Measurements from ENCODE around the gene CROCC2. TPM values are rescaled to one million over a fixed set of nuclear protein-coding genes. Genes with fewer than 3 reads are reported as not detected.
A peak's percentile ranks its signal among the peaks of the same experiment; 100 is the strongest.

Gene CROCC2
- total RNA-seq, 4 donors from 2014 or later, result 0.07 TPM; not detected in 3

DNA sequence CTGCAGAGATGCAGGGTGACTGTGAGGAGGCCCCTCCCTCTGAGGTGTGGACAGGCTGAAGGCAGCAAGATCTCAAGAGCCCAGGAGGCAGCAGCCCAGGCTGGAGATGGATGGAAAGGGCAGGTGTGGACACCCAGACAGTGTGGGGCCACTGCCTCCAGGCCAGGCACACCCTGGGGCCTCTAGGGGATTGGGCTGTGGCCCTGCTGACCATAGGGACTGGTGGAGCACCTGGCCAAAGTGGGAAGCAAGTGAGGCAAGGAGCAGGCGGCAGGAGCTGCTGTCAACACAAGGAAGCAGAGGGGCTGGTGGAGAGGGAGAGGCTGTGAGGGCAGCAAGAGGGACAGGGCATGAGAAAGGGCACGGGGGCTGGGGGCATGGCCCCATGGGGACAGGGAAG is 103.1 kb downstream of the CROCC2 start:
- H3K36me3 ChIP-seq, result peaks cover 0 to 7% of the 10 kb centered on the region in 2 donors
- H3K27ac ChIP-seq, result peak overlapping the region in 3 of 4 donors; percentile 40 to 62 (median 61)
- no peaks in the 10 kb centered on the region for H3K27me3 ChIP-seq
- TF ChIP-seq, protein P1, sequence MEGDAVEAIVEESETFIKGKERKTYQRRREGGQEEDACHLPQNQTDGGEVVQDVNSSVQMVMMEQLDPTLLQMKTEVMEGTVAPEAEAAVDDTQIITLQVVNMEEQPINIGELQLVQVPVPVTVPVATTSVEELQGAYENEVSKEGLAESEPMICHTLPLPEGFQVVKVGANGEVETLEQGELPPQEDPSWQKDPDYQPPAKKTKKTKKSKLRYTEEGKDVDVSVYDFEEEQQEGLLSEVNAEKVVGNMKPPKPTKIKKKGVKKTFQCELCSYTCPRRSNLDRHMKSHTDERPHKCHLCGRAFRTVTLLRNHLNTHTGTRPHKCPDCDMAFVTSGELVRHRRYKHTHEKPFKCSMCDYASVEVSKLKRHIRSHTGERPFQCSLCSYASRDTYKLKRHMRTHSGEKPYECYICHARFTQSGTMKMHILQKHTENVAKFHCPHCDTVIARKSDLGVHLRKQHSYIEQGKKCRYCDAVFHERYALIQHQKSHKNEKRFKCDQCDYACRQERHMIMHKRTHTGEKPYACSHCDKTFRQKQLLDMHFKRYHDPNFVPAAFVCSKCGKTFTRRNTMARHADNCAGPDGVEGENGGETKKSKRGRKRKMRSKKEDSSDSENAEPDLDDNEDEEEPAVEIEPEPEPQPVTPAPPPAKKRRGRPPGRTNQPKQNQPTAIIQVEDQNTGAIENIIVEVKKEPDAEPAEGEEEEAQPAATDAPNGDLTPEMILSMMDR (IDR thresholded peaks at IDR 0.05 in 4 of 5, conservative IDR thresholded peaks at IDR 0.05 in 1 of 5), result no peak
- no peak for TF ChIP-seq POLR2A (IDR thresholded peaks at IDR 0.05)
- peaks cover 0 to 9% (median 0%) of the 10 kb centered on the region in 3 donors for H3K9me3 ChIP-seq
- DNase-seq (no peak), ATAC-seq (no peak)
- intact Hi-C loops (cut with DNase I; ENCODE audit: low total_unique reads), result no loop called here
- in situ Hi-C loops (cut with MboI; ENCODE audit: low sequenced_read_pairs in 4 of 4), result no loop called here
- peak overlapping the region in 1 of 4 donors; percentile 32 for H3K4me3 ChIP-seq
- H3K4me1 ChIP-seq, result peaks cover 50 to 55% of the 10 kb centered on the region in 2 donors

DNA sequence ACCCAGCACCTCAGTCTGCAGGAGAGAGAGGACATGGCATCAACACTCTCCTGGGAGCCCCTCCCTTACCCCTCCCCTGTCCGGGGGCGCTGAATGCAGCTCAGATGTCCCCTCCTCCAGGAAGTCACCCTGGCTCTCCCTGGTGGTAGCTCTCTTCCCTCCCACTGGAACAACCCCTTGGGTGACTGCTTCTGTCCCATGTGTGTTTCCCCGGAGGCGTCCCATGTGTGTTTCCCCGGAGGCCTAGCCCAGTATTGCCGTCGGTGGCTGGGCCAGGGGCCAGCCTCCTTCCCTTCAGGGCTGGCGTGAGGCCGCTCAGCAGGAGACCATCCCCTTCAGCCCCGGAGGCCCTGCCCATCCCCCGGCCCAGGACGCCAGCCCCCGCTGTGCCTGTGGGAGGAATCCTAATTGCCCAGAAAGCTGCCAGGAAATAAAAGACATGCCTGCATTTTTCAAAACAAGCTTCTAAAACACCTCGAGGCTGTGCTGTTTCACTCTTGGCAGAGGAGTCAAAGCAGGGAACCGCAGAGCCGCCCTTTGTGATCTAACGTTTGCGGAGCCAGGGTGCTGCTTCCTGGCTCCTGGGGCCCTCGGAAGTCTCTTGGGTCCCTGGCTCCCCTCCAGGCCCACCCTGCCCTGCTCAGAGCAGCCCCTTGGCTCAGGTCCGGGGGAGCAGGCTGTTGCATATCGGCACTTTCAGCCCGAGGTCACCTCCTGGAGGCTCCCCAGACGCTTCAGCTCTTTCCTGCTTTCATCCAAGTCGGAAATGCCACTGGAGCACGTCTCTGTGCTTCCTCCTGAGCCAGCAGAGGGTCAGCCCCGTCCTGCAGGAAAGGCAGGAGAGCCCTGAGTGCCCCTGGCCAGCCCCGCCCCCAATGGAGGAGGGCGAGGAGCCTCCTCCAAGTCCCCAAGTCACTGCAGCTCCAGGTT is 103.7 kb downstream of the CROCC2 start:
- intact Hi-C loops (cut with DNase I; ENCODE audit: low total_unique reads), result no loop called here
- peaks cover 0 to 2% (median 0%) of the 10 kb centered on the region in 3 donors for H3K9me3 ChIP-seq
- peaks cover 50 to 58% of the 10 kb centered on the region in 2 donors for H3K4me1 ChIP-seq
- ATAC-seq (no peak), DNase-seq (no peak)
- peak overlapping the region; percentile 22 to 34 (median 30) for H3K4me3 ChIP-seq
- in situ Hi-C loops (cut with MboI; ENCODE audit: low sequenced_read_pairs in 4 of 4), result no loop called here
- TF ChIP-seq, protein P1 (IDR thresholded peaks at IDR 0.05 in 4 of 5, conservative IDR thresholded peaks at IDR 0.05 in 1 of 5), result no peak
- no peak for TF ChIP-seq POLR2A (IDR thresholded peaks at IDR 0.05)
- peak overlapping the region; percentile 40 to 62 (median 52) for H3K27ac ChIP-seq
- H3K36me3 ChIP-seq, result peaks cover 0 to under 1% of the 10 kb centered on the region in 2 donors
- no peaks in the 10 kb centered on the region for H3K27me3 ChIP-seq

DNA sequence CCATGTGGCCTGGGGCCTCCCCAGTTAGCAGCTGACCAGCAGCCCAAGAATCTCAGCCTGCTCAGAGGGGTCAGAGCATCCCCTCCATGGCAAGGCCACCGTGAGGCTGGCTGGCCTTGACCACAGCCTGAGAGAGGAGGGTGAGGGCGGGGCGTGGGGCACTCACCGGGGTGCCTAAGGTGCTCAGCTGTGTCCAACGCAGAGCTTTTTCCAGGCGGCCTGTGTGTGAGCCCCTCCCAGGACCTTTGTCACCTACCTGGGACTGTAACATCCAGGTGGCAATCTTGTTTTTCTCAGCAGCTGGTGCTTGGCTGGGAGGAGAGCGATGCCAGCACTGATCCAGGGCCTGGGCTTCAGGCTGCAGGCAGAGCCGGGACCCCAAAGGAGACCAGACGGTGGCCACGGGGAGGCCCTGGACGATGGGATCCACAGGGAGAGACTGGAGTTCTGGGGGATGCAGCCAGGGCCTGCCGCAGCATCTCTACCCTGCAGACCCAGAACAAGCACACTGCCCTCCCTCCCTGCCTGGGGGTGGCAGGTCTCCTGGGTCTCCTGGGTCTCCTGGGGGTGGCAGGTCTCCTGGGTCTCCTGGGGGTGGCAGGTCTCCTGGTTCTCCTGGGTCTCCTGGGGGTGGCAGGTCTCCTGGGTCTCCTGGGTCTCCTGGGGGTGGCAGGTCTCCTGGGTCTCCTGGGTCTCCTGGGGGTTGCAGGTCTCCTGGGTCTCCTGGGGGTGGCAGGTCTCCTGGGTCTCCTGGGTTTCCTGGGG is 104.6 kb downstream of the CROCC2 start:
- peak overlapping the region in 1 of 4 donors; percentile 22 for H3K4me3 ChIP-seq
- peak overlapping the region; percentile 40 to 62 (median 52) for H3K27ac ChIP-seq
- no peaks in the 10 kb centered on the region for H3K36me3 ChIP-seq
- intact Hi-C loops (cut with DNase I; ENCODE audit: low total_unique reads), result no loop called here
- H3K27me3 ChIP-seq, result no peaks in the 10 kb centered on the region
- DNase-seq, result no peak
- H3K9me3 ChIP-seq, result no peaks in the 10 kb centered on the region
- in situ Hi-C loops (cut with MboI; ENCODE audit: low sequenced_read_pairs in 4 of 4), result no loop called here
- H3K4me1 ChIP-seq, result peaks cover 50 to 58% of the 10 kb centered on the region in 2 donors
- ATAC-seq, result no peak
- TF ChIP-seq, protein P1 (IDR thresholded peaks at IDR 0.05 in 4 of 5, conservative IDR thresholded peaks at IDR 0.05 in 1 of 5), result no peak
- TF ChIP-seq POLR2A (IDR thresholded peaks at IDR 0.05), result no peak

DNA sequence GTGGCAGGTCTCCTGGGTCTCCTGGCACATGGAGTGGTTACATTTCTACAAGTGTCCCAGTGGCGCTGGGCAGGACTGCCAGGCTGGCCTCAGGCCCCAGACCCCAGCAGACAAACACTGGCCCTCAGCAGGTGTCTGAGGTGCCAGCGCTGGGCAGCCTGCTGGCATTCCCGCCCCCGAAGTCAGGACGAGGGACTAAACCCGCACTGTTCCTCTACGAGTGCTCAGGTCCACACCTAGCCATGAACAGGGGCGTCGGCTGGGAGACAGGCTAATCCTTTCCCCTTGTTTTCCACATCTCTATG is 105.1 kb downstream of the CROCC2 start:
- peaks cover 48 to 53% of the 10 kb centered on the region in 2 donors for H3K4me1 ChIP-seq
- intact Hi-C loops (cut with DNase I; ENCODE audit: low total_unique reads) (no loop called here), in situ Hi-C loops (cut with MboI; ENCODE audit: low sequenced_read_pairs in 4 of 4) (no loop called here)
- TF ChIP-seq POLR2A (IDR thresholded peaks at IDR 0.05), result no peak
- TF ChIP-seq, protein P1 (IDR thresholded peaks at IDR 0.05 in 4 of 5, conservative IDR thresholded peaks at IDR 0.05 in 1 of 5), result no peak
- peak overlapping the region in 1 of 4 donors; percentile 4 for H3K27ac ChIP-seq
- H3K4me3 ChIP-seq, result no peak overlapping the region
- H3K27me3 ChIP-seq, result no peaks in the 10 kb centered on the region
- H3K36me3 ChIP-seq, result no peaks in the 10 kb centered on the region
- no peak for ATAC-seq
- no peak for DNase-seq
- no peaks in the 10 kb centered on the region for H3K9me3 ChIP-seq
